Measurements from ENCODE around the gene GRB2. TPM values are rescaled to one million over a fixed set of nuclear protein-coding genes. Genes with fewer than 3 reads are reported as not detected.

The GRB2 gene
- total and polyA plus RNA-seq, 10 of the 15 experiments (the other 5 are each of a cell fraction or from before 2014, with no cell fraction given): 113 to 268 (median 158) TPM

DNA sequence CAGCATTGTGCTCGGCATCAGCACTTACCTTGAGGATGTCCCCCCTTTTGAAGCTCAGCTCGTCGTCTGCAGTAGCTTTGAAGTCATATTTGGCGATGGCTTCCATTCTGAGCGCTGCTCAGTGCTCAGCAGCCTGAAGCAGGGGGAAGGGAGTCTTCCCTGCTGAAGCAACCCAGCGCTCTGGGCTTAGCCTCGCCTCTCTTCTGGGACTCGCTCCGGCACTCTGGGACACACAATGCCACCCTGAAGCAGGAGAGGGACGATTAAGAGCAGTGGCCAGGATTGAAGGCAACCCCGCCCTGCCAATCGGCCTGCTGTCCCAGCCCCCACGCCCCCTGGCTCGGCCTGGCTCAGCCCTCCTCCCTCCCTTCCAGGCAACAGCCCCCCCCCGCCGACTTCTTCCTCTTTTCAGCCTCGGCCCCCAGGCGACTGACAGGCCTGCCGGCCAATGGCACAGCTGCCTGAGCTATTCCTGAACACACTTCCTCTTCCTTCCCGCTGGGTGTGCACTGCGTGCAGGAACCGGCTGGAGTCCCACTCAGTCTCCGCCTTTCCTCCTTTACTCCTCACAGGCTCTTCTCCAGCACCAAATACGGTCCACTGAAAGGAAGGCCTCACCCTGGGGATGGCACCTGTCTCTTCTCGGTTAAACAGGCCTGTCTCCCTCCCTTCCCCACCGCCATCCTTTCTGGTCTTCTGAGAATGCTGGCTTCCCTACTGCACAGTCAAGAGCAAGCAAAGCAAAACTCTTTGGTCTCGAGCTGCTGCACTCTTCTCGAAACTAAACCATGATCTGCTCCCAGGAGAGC, 11.8 kb downstream of the GRB2 start (continued):
- peak; percentile 93 for TF ChIP-seq ZBTB40 (IDR thresholded peaks at IDR 0.05; ENCODE audit: borderline replicate concordance)
- TF ChIP-seq, protein P1, sequence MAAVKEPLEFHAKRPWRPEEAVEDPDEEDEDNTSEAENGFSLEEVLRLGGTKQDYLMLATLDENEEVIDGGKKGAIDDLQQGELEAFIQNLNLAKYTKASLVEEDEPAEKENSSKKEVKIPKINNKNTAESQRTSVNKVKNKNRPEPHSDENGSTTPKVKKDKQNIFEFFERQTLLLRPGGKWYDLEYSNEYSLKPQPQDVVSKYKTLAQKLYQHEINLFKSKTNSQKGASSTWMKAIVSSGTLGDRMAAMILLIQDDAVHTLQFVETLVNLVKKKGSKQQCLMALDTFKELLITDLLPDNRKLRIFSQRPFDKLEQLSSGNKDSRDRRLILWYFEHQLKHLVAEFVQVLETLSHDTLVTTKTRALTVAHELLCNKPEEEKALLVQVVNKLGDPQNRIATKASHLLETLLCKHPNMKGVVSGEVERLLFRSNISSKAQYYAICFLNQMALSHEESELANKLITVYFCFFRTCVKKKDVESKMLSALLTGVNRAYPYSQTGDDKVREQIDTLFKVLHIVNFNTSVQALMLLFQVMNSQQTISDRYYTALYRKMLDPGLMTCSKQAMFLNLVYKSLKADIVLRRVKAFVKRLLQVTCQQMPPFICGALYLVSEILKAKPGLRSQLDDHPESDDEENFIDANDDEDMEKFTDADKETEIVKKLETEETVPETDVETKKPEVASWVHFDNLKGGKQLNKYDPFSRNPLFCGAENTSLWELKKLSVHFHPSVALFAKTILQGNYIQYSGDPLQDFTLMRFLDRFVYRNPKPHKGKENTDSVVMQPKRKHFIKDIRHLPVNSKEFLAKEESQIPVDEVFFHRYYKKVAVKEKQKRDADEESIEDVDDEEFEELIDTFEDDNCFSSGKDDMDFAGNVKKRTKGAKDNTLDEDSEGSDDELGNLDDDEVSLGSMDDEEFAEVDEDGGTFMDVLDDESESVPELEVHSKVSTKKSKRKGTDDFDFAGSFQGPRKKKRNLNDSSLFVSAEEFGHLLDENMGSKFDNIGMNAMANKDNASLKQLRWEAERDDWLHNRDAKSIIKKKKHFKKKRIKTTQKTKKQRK (IDR thresholded peaks at IDR 0.05; ENCODE audit: low read depth, low read length): no peak
- TF ChIP-seq NR2F1 (conservative IDR thresholded peaks at IDR 0.05): no peak
- TF ChIP-seq MEF2A (IDR thresholded peaks at IDR 0.05; ENCODE audit: insufficient read depth, low read depth, low read length): no peak
- TF ChIP-seq ATF7 (IDR thresholded peaks at IDR 0.05; ENCODE audit: low read depth): 0 out of 2 replicates have a peak, but pooled peaks have one; percentile 20
- TF ChIP-seq RELA (IDR thresholded peaks at IDR 0.05; ENCODE audit: borderline replicate concordance, partially characterized antibody): no peak
- TF ChIP-seq BACH1 (IDR thresholded peaks at IDR 0.05; ENCODE audit: borderline replicate concordance): peak; percentile 1
- no peak for TF ChIP-seq STAT1 (conservative IDR thresholded peaks at IDR 0.05)
- TF ChIP-seq ETV6 (conservative IDR thresholded peaks at IDR 0.05 in 1 of 2, IDR thresholded peaks at IDR 0.05 in 1 of 2; ENCODE audit: borderline replicate concordance in 1 of 2, low read depth in 1 of 2): peak in 1 of 2 experiments; percentile 32; a peak in 1 of 4 replicates
- TF ChIP-seq JUNB (IDR thresholded peaks at IDR 0.05): no peak
- no peak for TF ChIP-seq REST (IDR thresholded peaks at IDR 0.05; ENCODE audit: low read depth, low read length)
- TF ChIP-seq KDM1A (IDR thresholded peaks at IDR 0.05; ENCODE audit: borderline replicate concordance): no peak
- TF ChIP-seq TAF1 (IDR thresholded peaks at IDR 0.05; ENCODE audit: borderline replicate concordance, low read depth, low read length): peak; percentile 58; the same call in 1 of the 2 replicates
- TF ChIP-seq SMAD5 (IDR thresholded peaks at IDR 0.05; ENCODE audit: low read depth): no peak
- no peak for TF ChIP-seq CREM (IDR thresholded peaks at IDR 0.05; ENCODE audit: low read depth)

All from GM12878 (cell line).